Colon (tissue), 2 donors: Measurements from ENCODE around the gene C1QTNF8.
"Not testable (repeated sequence)": the region's sequence is repeated elsewhere in the genome, so short reads cannot be mapped to it uniquely, and the experiment has no call there.

Source experiments
- FAIRE-seq: peaks from 2 replicates; lab custom pipeline; 2012; peaks lifted over from hg19 to GRCh38; lab: Jason Lieb, UNC
- donor health status: control.
- donor health status: control.

The C1QTNF8 gene

GRCh38 chr16:1093284-1094123 lies 2.5 kb downstream of the C1QTNF8 start:
- FAIRE-seq: no peak

GRCh38 chr16:1092685-1093283 lies 3.3 kb downstream of the C1QTNF8 start:
- FAIRE-seq: not testable (repeated sequence)

GRCh38 chr16:1091992-1092552 lies 4.0 kb downstream of the C1QTNF8 start:
- FAIRE-seq: no peak

- FAIRE-seq: no peak
Measured at GRCh38 chr16:1090620-1091587, 5.1 kb downstream of the C1QTNF8 start.

GRCh38 chr16:1089822-1090619 lies 6.0 kb downstream of the C1QTNF8 start:
- FAIRE-seq: no peak

- no peak for FAIRE-seq
Measured at GRCh38 chr16:1089439-1089821, 6.6 kb downstream of the C1QTNF8 start.

- no peak for FAIRE-seq
Measured at GRCh38 chr16:1088295-1089170, 7.5 kb downstream of the C1QTNF8 start.

- not testable (repeated sequence) for FAIRE-seq
Measured at GRCh38 chr16:1086443-1086842, 9.6 kb downstream of the C1QTNF8 start.

GRCh38 chr16:1084971-1085370 lies 11.1 kb downstream of the C1QTNF8 start:
- no peak for FAIRE-seq

GRCh38 chr16:1082952-1083675 lies 12.9 kb downstream of the C1QTNF8 start:
- no peak for FAIRE-seq

GRCh38 chr16:1082266-1082951 lies 13.6 kb downstream of the C1QTNF8 start:
- FAIRE-seq: no peak

- no peak for FAIRE-seq
Measured at GRCh38 chr16:1081734-1082265, 14.2 kb downstream of the C1QTNF8 start.

- FAIRE-seq: no peak
Measured at GRCh38 chr16:1080801-1081733, 15.0 kb downstream of the C1QTNF8 start.

- no peak for FAIRE-seq
Measured at GRCh38 chr16:1079786-1080525, 16.1 kb downstream of the C1QTNF8 start.

- no peak for FAIRE-seq
Measured at GRCh38 chr16:1079341-1079740, 16.7 kb downstream of the C1QTNF8 start.

GRCh38 chr16:1078579-1079021 lies 17.4 kb downstream of the C1QTNF8 start:
- no peak for FAIRE-seq
